Measurements from ENCODE around the gene MYRF. TPM values are rescaled to one million over a fixed set of nuclear protein-coding genes. Genes with fewer than 3 reads are reported as not detected.

MYRF gene
- total and polyA plus RNA-seq, 2 of the 13 experiments (the other 11 are each of a cell fraction or from before 2014, with no cell fraction given), result 10.2 to 25.9 TPM

GRCh38 chr11:61792310-61793082 is 40.1 kb downstream of the MYRF start, which contains the start of the genes FEN1 and TMEM258 (continued):
- TF ChIP-seq KIAA2018 (CRISPR knock-in tag; IDR thresholded peaks at IDR 0.05; ENCODE audit: borderline replicate concordance) (0 out of 2 replicates have a peak, but pooled peaks have one; percentile 13), ZNF383 (CRISPR knock-in tag; IDR thresholded peaks at IDR 0.05; ENCODE audit: borderline replicate concordance) (no peak), ZNF281 (CRISPR knock-in tag; IDR thresholded peaks at IDR 0.05; ENCODE audit: borderline replicate concordance) (no peak), FOXC1 (CRISPR knock-in tag; IDR thresholded peaks at IDR 0.05; ENCODE audit: borderline replicate concordance) (peak; percentile 71; the same call in 1 of the 2 replicates), MBD4 (IDR thresholded peaks at IDR 0.05; ENCODE audit: borderline replicate concordance, low read length) (no peak), GFI1 (CRISPR knock-in tag; IDR thresholded peaks at IDR 0.05; ENCODE audit: borderline replicate concordance) (no peak), TGIF2 (CRISPR knock-in tag; IDR thresholded peaks at IDR 0.05) (peak; percentile 62), BCLAF1 (IDR thresholded peaks at IDR 0.05) (no peak), ZNF512 (CRISPR knock-in tag; IDR thresholded peaks at IDR 0.05) (no peak), MTF2 (CRISPR knock-in tag; IDR thresholded peaks at IDR 0.05; ENCODE audit: borderline replicate concordance) (peak; percentile 71; the same call in 1 of the 2 replicates), REL (CRISPR knock-in tag; conservative IDR thresholded peaks at IDR 0.05) (no peak), YY1 (IDR thresholded peaks at IDR 0.05; ENCODE audit: insufficient read depth, insufficient replicate concordance, low read depth, low read length) (peak; percentile 79)

All from HepG2 (cell line).